ENCODE measurements around the gene RPS4Y1.

- TF ChIP-seq POLR2A (IDR thresholded peaks at IDR 0.05) = no peak
- no peak for TF ChIP-seq CTCF (IDR thresholded peaks at IDR 0.05)
- TF ChIP-seq POLR2AphosphoS5 (IDR thresholded peaks at IDR 0.05) = no peak
Measured at GRCh38 chrY:2874211-2874610, 32.8 kb downstream of the RPS4Y1 start.

Data from stomach (tissue), 4 donors.